GM21619 (cell line): ENCODE results near the gene SND1.

Source experiments
- ATAC-seq: cut with Tn5 transposase; IDR thresholded peaks from one replicate; pipeline ENCODE4 v1.9.1; 2021; ENCODE audit not compliant: unreplicated experiment

SND1 gene

GRCh38 chr7:128029405-128029995 lies 377.5 kb downstream of the SND1 start:
- ATAC-seq = no peak

- no peak for ATAC-seq
Observed at GRCh38 chr7:128030263-128030653, 378.3 kb downstream of the SND1 start.

GRCh38 chr7:128030654-128031611 lies 378.9 kb downstream of the SND1 start, which contains the start of gene LRRC4:
TSS of gene LRRC4 (minus strand) at chr7:128031437. CDS start at chr7:128030640, 797 bp downstream.
- ATAC-seq = peak; percentile 35

GRCh38 chr7:128031901-128032604 lies 380.1 kb downstream of the SND1 start:
- peak; percentile 67 for ATAC-seq

- no peak for ATAC-seq
Observed at GRCh38 chr7:128032605-128033235, 380.7 kb downstream of the SND1 start.

GRCh38 chr7:128033246-128033645 lies 381.3 kb downstream of the SND1 start:
- ATAC-seq = no peak

- no peak for ATAC-seq
Observed at GRCh38 chr7:128034825-128035224, 382.8 kb downstream of the SND1 start.

GRCh38 chr7:128035712-128036111 lies 383.7 kb downstream of the SND1 start:
- no peak for ATAC-seq

- peak; percentile 53 for ATAC-seq
Observed at GRCh38 chr7:128036226-128036940, 384.4 kb downstream of the SND1 start.

- ATAC-seq = no peak
Observed at GRCh38 chr7:128037081-128037480, 385.1 kb downstream of the SND1 start.

GRCh38 chr7:128037880-128038619 lies 386.1 kb downstream of the SND1 start:
- no peak for ATAC-seq

GRCh38 chr7:128039544-128039953 lies 387.6 kb downstream of the SND1 start:
- no peak for ATAC-seq

- no peak for ATAC-seq
Observed at GRCh38 chr7:128040205-128040604, 388.2 kb downstream of the SND1 start.

GRCh38 chr7:128041203-128041602 lies 389.2 kb downstream of the SND1 start:
- ATAC-seq = no peak

GRCh38 chr7:128042012-128042411 lies 390.0 kb downstream of the SND1 start:
- no peak for ATAC-seq

GRCh38 chr7:128044064-128044463 lies 392.1 kb downstream of the SND1 start:
- no peak for ATAC-seq

- no peak for ATAC-seq
Observed at GRCh38 chr7:128045158-128045557, 393.2 kb downstream of the SND1 start.

- ATAC-seq = no peak
Observed at GRCh38 chr7:128045766-128046165, 393.8 kb downstream of the SND1 start.

GRCh38 chr7:128052404-128052803 lies 400.4 kb downstream of the SND1 start:
- ATAC-seq = no peak

- no peak for ATAC-seq
Observed at GRCh38 chr7:128053023-128053422, 401.0 kb downstream of the SND1 start.
